Osteocyte (in vitro differentiated cells): ENCODE results near the gene EZH2. TPM values are rescaled to one million over a fixed set of nuclear protein-coding genes. Genes with fewer than 3 reads are reported as not detected.

Experiments
- DNase-seq: peaks from one replicate; pipeline ENCODE4 v3.0.0; 2021; ENCODE audit warnings: mixed read lengths; ENCODE audit not compliant: unreplicated experiment; ENCODE audit errors: extremely low spot score
- H3K27ac Mint-ChIP-seq: one replicate; pipeline ENCODE4 v1.8.0; 2021; ENCODE audit warnings: mild to moderate bottlenecking, mixed read lengths; ENCODE audit not compliant: unreplicated experiment
- H3K27me3 Mint-ChIP-seq: one replicate; pipeline ENCODE4 v1.8.0; 2021; ENCODE audit warnings: mixed read lengths; ENCODE audit not compliant: unreplicated experiment
- H3K36me3 Mint-ChIP-seq: one replicate; pipeline ENCODE4 v1.8.0; 2021; ENCODE audit warnings: mixed read lengths; ENCODE audit not compliant: unreplicated experiment
- H3K4me1 Mint-ChIP-seq: one replicate; pipeline ENCODE4 v1.8.0; 2021; ENCODE audit warnings: mixed read lengths; ENCODE audit not compliant: unreplicated experiment
- H3K4me3 Mint-ChIP-seq: one replicate; pipeline ENCODE4 v1.8.0; 2021; ENCODE audit warnings: mild to moderate bottlenecking, moderate library complexity, mixed read lengths; ENCODE audit not compliant: unreplicated experiment
- H3K9me3 Mint-ChIP-seq: one replicate; pipeline ENCODE4 v1.8.0; 2021; ENCODE audit warnings: mixed read lengths; ENCODE audit not compliant: unreplicated experiment
- total RNA-seq: library from RNA; stranded (reverse); gene quantifications from 2 replicates; pipeline ENCODE4 v1.2.1, GENCODE V29; 2021
- TF ChIP-seq, protein P1 (sequence below): fragments of 200-600 bp; sonication (generic); IDR thresholded peaks from 2 replicates; pipeline ENCODE4 v1.5.0; 2021; ENCODE audit warnings: antibody characterized with exemption, mild to moderate bottlenecking, moderate library complexity

The EZH2 gene
- total RNA-seq, 1 donor from 2014 or later: 13.0 TPM

DNA sequence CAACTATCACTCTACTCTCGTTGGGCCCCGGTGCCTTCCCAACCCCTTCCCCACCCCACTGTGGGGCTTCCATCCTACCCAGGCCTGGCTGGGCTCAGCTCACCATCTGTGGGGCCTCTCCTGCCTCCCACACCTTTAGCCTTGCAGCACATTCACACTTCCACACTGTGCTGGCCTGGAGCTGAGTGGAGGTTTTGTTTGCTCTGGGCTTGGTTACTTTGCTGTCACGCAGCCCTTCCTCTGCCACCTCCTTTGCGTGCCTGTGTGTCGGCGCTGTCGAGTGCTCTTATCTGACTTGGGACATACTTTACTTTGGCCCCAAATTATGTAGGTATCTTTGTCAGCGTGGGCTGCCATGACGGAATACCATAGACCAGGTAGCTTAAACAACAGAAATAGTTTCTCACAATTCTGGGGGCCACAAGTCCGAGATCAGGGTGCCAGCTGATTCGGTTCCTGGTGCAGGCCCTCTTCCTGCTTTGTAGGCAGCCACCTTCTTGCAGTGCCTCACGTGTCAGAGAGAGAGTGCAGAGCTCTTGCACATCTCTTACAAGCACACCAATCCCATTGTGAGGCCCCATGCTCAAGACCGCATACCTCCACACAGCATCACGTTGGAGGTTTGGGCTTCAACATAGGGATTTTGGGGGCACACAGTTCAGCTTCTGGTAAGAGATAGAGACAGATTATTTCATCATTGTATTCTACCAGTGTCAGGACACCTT lies 96.4 kb downstream of the EZH2 start:
- H3K27me3 Mint-ChIP-seq: no peaks in the 10 kb centered on the region

DNA sequence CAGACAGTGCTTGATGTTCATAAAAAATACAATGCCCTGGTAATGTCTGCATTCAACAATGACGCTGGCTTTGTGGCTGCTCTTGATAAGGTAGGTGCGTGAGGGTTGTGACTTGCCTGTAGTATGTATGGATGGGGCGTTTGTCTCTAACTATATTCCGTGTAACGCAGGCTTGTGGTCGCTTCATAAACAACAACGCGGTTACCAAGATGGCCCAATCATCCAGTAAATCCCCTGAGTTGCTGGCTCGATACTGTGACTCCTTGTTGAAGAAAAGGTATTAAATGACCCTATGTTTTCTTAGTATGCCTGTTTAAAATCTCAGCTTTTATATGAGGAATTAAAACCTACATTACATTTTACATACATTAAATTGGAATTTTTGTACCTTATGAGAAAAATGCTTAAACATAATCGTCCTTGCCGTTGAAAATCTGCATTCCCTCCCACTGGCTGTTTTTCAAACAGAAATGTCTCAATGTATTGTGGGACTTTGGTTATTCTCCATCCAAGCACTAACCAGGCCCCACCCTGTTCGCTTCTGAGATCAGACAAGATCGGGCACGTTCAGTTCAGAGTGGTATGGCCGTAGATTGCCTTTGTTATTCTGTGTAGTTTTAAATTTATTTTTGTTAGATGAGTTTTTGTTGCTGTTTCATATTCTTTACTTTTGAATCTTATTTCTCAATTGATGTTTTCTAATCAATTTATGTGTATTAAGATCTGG lies 100.1 kb downstream of the EZH2 start:
- peaks cover 46% of the 10 kb centered on the region for H3K36me3 Mint-ChIP-seq
- H3K27me3 Mint-ChIP-seq: no peaks in the 10 kb centered on the region
- no peak for DNase-seq
- no peaks in the 10 kb centered on the region for H3K9me3 Mint-ChIP-seq
- H3K4me1 Mint-ChIP-seq: no peaks in the 10 kb centered on the region
- TF ChIP-seq, protein P1, sequence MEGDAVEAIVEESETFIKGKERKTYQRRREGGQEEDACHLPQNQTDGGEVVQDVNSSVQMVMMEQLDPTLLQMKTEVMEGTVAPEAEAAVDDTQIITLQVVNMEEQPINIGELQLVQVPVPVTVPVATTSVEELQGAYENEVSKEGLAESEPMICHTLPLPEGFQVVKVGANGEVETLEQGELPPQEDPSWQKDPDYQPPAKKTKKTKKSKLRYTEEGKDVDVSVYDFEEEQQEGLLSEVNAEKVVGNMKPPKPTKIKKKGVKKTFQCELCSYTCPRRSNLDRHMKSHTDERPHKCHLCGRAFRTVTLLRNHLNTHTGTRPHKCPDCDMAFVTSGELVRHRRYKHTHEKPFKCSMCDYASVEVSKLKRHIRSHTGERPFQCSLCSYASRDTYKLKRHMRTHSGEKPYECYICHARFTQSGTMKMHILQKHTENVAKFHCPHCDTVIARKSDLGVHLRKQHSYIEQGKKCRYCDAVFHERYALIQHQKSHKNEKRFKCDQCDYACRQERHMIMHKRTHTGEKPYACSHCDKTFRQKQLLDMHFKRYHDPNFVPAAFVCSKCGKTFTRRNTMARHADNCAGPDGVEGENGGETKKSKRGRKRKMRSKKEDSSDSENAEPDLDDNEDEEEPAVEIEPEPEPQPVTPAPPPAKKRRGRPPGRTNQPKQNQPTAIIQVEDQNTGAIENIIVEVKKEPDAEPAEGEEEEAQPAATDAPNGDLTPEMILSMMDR: no peak
- no peak overlapping the region for H3K27ac Mint-ChIP-seq
- H3K4me3 Mint-ChIP-seq: no peak overlapping the region

More for the DNA sequence above, 96.4 kb downstream of the EZH2 start:
- H3K9me3 Mint-ChIP-seq: no peaks in the 10 kb centered on the region
- no peak overlapping the region for H3K27ac Mint-ChIP-seq
- TF ChIP-seq, protein P1: no peak
- H3K4me1 Mint-ChIP-seq: no peaks in the 10 kb centered on the region
- no peak for DNase-seq
- peaks cover 58% of the 10 kb centered on the region for H3K36me3 Mint-ChIP-seq
- no peak overlapping the region for H3K4me3 Mint-ChIP-seq

DNA sequence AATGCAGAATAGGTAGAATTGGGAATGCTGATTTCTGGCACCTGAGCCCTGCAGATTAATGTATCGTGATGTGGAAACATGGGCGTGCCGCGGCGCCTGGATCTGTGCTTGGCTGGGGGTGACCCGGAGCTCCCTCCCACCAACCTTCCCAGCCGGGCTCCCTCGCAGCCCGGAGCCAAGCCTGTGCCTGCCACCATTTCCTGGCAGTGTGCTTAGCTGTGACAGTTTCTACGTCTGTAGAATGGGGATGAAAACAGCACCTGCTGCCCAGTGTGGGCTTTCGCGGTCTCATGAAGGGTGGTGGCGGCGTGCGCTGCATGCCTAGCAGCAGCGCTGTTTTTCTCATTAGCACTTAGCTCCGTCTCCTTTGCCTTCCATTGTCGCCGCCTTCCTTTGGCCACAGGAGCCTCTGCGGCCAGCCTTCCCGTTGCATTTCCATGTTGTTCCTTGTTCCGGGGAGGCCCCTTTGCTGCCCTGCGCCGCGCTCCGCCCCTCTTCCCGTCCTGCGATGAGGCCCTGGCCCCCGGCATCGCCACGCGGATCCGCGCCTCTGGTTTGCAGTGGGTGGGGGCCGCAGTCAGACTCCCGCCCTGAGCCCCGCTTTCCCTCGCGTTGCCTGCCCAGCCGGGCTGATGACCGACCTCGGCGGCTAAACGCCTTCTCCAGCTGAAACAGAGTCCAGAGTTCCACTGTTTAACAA lies 101.2 kb downstream of the EZH2 start:
- Mint-ChIP-seq H3K4me3 (no peak overlapping the region), H3K27ac (no peak overlapping the region), H3K36me3 (peaks cover 39% of the 10 kb centered on the region), H3K27me3 (no peaks in the 10 kb centered on the region), H3K9me3 (no peaks in the 10 kb centered on the region), H3K4me1 (no peaks in the 10 kb centered on the region)
- TF ChIP-seq, protein P1: no peak
- no peak for DNase-seq

DNA sequence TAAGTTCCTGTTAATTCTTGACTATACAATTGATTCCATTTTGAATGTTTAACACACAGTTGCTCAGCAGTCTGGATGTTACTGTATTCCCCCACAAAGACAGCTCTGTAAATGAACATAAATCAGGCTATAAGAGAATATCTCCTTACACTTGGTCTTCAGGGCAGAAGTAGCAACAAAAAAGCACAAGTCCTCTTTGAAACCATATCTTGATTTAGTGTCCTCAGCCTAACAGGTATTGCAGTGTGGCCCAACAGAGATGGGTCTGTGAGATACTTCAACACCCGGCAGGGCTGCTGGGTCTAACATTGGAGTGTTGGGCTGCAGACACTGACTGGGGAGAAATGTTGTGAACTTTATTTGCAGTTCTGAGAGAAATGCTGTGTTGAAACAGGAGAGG lies 109.6 kb downstream of the EZH2 start:
- no peaks in the 10 kb centered on the region for H3K27me3 Mint-ChIP-seq
- H3K27ac Mint-ChIP-seq: no peak overlapping the region
- no peaks in the 10 kb centered on the region for H3K9me3 Mint-ChIP-seq
- DNase-seq: no peak
- TF ChIP-seq, protein P1: no peak
- peaks cover 25% of the 10 kb centered on the region for H3K36me3 Mint-ChIP-seq
- no peak overlapping the region for H3K4me3 Mint-ChIP-seq
- peaks cover 21% of the 10 kb centered on the region for H3K4me1 Mint-ChIP-seq

DNA sequence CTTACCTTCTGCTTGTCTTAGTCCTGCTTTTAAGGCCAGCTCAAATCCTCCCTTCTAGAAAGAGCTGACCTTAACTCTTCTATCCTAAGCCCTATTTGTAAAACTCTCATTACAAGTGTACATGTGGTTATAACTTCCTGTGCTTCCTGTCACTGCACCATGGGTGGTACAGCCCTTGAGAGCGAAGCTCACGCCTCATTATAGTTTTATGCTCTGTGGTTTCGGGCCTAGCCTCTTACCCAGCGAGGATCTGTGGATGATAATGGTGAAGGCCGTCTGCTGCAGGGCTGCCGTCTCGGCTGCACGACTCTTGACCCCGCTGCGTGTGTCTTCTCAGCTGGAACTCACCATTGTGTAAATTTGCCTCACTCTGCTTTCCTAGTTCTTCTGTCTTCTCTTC lies 110.8 kb downstream of the EZH2 start:
- H3K9me3 Mint-ChIP-seq: no peaks in the 10 kb centered on the region
- TF ChIP-seq, protein P1: no peak
- DNase-seq: no peak
- H3K27me3 Mint-ChIP-seq: no peaks in the 10 kb centered on the region
- H3K27ac Mint-ChIP-seq: peak overlapping the region; percentile 78
- H3K4me1 Mint-ChIP-seq: peaks cover 21% of the 10 kb centered on the region
- H3K4me3 Mint-ChIP-seq: no peak overlapping the region
- H3K36me3 Mint-ChIP-seq: peaks cover 29% of the 10 kb centered on the region
